ENCODE data around the gene R3HDM1. TPM values are rescaled to one million over a fixed set of nuclear protein-coding genes. Genes with fewer than 3 reads are reported as not detected.

R3HDM1 gene
- polyA plus RNA-seq, 1 donor from 2014 or later: 30.3 TPM

- Histone ChIP-seq H3K4me2 (ENCODE audit: low read length) (peak overlapping the region; percentile 84), H3K27ac (ENCODE audit: low read length) (no peak overlapping the region), H3K36me3 (ENCODE audit: insufficient read depth, low read length) (peaks cover 3% of the 10 kb centered on the region), H3K27me3 (ENCODE audit: insufficient read depth, low read depth, low read length) (no peaks in the 10 kb centered on the region), H3K79me2 (replicated peaks; ENCODE audit: insufficient read depth, low read length) (peaks cover 59% of the 10 kb centered on the region), H3K9ac (ENCODE audit: low read length) (no peak overlapping the region), H4K20me1 (ENCODE audit: insufficient read depth) (no peaks in the 10 kb centered on the region), H3F3A (ENCODE audit: insufficient read depth, low read length, poor library complexity, severe bottlenecking) (peaks cover 4% of the 10 kb centered on the region), H2AFZ (ENCODE audit: low read depth, low read length) (no peak overlapping the region), H3K9me3 (ENCODE audit: low read length) (no peaks in the 10 kb centered on the region), H3K4me3 (ENCODE audit: low read length) (peak overlapping the region; percentile 89), H3K9me2 (ENCODE audit: insufficient read depth, low read length) (no peaks in the 10 kb centered on the region)
- TF ChIP-seq MXI1 (conservative IDR thresholded peaks at IDR 0.05; ENCODE audit: poor library complexity, severe bottlenecking) (no peak), POLR2AphosphoS5 (IDR thresholded peaks at IDR 0.05) (no peak)
Observed at GRCh38 chr2:135743860-135744259, 212.6 kb downstream of the R3HDM1 start.

GRCh38 chr2:135744760-135745314 lies 213.6 kb downstream of the R3HDM1 start:
- Histone ChIP-seq H3K27me3 (ENCODE audit: insufficient read depth, low read depth, low read length) (no peaks in the 10 kb centered on the region), H3K9ac (ENCODE audit: low read length) (no peak overlapping the region), H4K20me1 (ENCODE audit: insufficient read depth) (no peaks in the 10 kb centered on the region), H3K4me2 (ENCODE audit: low read length) (no peak overlapping the region), H3K27ac (ENCODE audit: low read length) (no peak overlapping the region), H3F3A (ENCODE audit: insufficient read depth, low read length, poor library complexity, severe bottlenecking) (peaks cover 4% of the 10 kb centered on the region), H3K36me3 (ENCODE audit: insufficient read depth, low read length) (peaks cover 3% of the 10 kb centered on the region), H3K79me2 (replicated peaks; ENCODE audit: insufficient read depth, low read length) (peaks cover 59% of the 10 kb centered on the region), H3K4me3 (ENCODE audit: low read length) (peak overlapping the region; percentile 89), H2AFZ (ENCODE audit: low read depth, low read length) (no peak overlapping the region), H3K9me2 (ENCODE audit: insufficient read depth, low read length) (no peaks in the 10 kb centered on the region), H3K9me3 (ENCODE audit: low read length) (no peaks in the 10 kb centered on the region)
- TF ChIP-seq EZH2 (IDR thresholded peaks at IDR 0.05; ENCODE audit: borderline replicate concordance, insufficient read depth, low read length, poor library complexity, severe bottlenecking) (no peak), MXI1 (conservative IDR thresholded peaks at IDR 0.05; ENCODE audit: poor library complexity, severe bottlenecking) (no peak), CTCF (IDR thresholded peaks at IDR 0.05; ENCODE audit: poor library complexity, severe bottlenecking) (peak; percentile 41)

DNA sequence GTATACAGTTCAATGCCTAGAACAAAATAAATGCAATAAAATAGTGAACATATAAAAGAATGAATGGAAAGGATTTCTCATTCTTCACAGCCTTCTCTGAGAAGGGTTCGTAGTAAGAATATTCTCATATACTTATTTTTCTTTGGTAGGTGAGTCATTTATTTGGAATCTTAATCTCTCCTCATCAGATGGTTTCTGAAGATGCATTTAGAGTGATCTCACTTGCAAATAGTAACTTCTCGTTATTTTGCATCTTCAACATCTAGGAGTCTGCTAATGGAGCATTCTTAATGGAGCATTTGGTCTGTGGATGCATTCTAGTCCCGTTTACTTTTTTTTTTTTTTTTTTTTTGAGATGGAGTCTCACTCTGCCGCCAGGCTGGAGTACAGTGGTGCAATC lies 214.3 kb downstream of the R3HDM1 start:
- Histone ChIP-seq H4K20me1 (ENCODE audit: insufficient read depth) (no peaks in the 10 kb centered on the region), H3K4me2 (ENCODE audit: low read length) (no peak overlapping the region), H3K9me3 (ENCODE audit: low read length) (no peaks in the 10 kb centered on the region), H3K27me3 (ENCODE audit: insufficient read depth, low read depth, low read length) (no peaks in the 10 kb centered on the region), H3K79me2 (replicated peaks; ENCODE audit: insufficient read depth, low read length) (peaks cover 59% of the 10 kb centered on the region), H3K4me3 (ENCODE audit: low read length) (peak overlapping the region; percentile 89), H3K27ac (ENCODE audit: low read length) (no peak overlapping the region), H2AFZ (ENCODE audit: low read depth, low read length) (no peak overlapping the region), H3K9ac (ENCODE audit: low read length) (no peak overlapping the region), H3F3A (ENCODE audit: insufficient read depth, low read length, poor library complexity, severe bottlenecking) (peaks cover 4% of the 10 kb centered on the region), H3K9me2 (ENCODE audit: insufficient read depth, low read length) (no peaks in the 10 kb centered on the region), H3K36me3 (ENCODE audit: insufficient read depth, low read length) (peaks cover 3% of the 10 kb centered on the region)
- TF ChIP-seq RAD21 (conservative IDR thresholded peaks at IDR 0.05): no peak
- TF ChIP-seq TAF1 (IDR thresholded peaks at IDR 0.05; ENCODE audit: low read depth): no peak
- TF ChIP-seq CTCF (IDR thresholded peaks at IDR 0.05; ENCODE audit: poor library complexity, severe bottlenecking): no peak
- no peak for TF ChIP-seq SMC3 (conservative IDR thresholded peaks at IDR 0.05; ENCODE audit: poor library complexity)
- TF ChIP-seq EZH2 (IDR thresholded peaks at IDR 0.05; ENCODE audit: borderline replicate concordance, insufficient read depth, low read length, poor library complexity, severe bottlenecking): no peak
- TF ChIP-seq POLR2AphosphoS5 (IDR thresholded peaks at IDR 0.05): no peak
- TF ChIP-seq MXI1 (conservative IDR thresholded peaks at IDR 0.05; ENCODE audit: poor library complexity, severe bottlenecking): no peak
- TF ChIP-seq EP300 (conservative IDR thresholded peaks at IDR 0.05; ENCODE audit: poor library complexity, severe bottlenecking): no peak
- no peak for TF ChIP-seq REST (IDR thresholded peaks at IDR 0.05; ENCODE audit: borderline replicate concordance)
